Posterior cingulate gyrus (tissue), 11 donors: Measurements from ENCODE around the gene ANKRD10.
"Not testable (repeated sequence)": the region's sequence is repeated elsewhere in the genome, so short reads cannot be mapped to it uniquely, and the experiment has no call there.

Experiments used
- DNase-seq, 10 donors: peaks; one replicate each; pipeline versions ENCODE4 v3.0.0 to v3.0.0-alpha.2; 2020 to 2021; ENCODE audit warnings: mixed read lengths in 3 of 10
- intact Hi-C: fragments of 100-400 bp; cut with DNase I; formaldehyde crosslinking; loops from one replicate; pipeline ENCODE4 v1.15.1; 2023

The ANKRD10 gene

GRCh38 chr13:110915057-110915873, at the start of gene ANKRD10:
TSS of gene ANKRD10 (minus strand) at chr13:110915069. CDS start at chr13:110914934, 135 bp downstream.
- peak; percentile 94 to 100 (median 98) for DNase-seq
- intact Hi-C loops: loop anchor here (1.0 to 10.0 kb wide), 4 partner anchors 135 to 300 kb away; partner anchors contain the start of gene NAXD

GRCh38 chr13:110964229-110965037, 49.6 kb upstream of the ANKRD10 start:
- intact Hi-C loops: no loop called here
- no peak for DNase-seq

DNA sequence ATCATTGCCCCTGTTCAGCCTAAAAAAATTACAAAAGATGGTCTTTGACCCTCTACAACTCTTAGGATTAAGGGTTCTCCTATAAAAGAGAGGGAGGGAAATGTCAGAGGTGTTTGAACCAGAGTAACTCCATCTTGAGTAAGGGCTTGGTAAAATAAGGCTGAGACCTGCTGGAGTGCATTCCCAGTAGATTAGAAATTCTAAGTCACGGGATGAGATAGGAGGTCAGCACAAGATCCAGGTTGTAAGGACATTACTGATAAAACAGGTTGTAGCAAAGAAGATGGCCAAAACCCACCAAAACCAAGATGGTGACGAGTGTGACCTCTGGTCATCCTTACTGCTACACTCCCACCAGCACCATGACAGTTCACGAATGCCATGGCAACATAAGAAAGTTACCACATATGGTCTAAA, 48.7 kb upstream of the ANKRD10 start:
- DNase-seq: no peak
- intact Hi-C loops: no loop called here

GRCh38 chr13:110961959-110962358, 47.1 kb upstream of the ANKRD10 start:
- intact Hi-C loops: no loop called here
- no peak for DNase-seq

- DNase-seq: no peak
- intact Hi-C loops: no loop called here
Measured at GRCh38 chr13:110960204-110960603, 45.3 kb upstream of the ANKRD10 start.

DNA sequence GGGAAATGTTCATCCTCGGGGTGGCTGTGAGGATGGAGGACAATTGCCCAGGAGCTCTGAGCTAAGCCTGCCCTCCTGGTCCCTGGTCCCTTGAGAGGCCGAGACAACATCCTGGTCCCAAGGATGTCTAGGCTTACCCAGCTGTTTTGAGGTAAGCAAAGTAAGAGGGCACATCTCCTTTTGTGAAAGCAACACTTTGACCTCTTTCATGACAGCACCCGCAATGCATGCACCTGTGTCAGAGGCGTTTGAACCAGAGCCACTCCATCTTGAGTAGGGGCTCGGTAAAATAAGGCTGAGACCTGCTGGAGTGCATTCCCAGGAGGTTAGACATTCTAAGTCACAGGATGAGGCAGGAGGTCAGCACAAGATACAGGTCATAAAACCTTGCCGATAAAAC, 43.1 kb upstream of the ANKRD10 start:
- DNase-seq: no peak
- intact Hi-C loops: no loop called here

DNA sequence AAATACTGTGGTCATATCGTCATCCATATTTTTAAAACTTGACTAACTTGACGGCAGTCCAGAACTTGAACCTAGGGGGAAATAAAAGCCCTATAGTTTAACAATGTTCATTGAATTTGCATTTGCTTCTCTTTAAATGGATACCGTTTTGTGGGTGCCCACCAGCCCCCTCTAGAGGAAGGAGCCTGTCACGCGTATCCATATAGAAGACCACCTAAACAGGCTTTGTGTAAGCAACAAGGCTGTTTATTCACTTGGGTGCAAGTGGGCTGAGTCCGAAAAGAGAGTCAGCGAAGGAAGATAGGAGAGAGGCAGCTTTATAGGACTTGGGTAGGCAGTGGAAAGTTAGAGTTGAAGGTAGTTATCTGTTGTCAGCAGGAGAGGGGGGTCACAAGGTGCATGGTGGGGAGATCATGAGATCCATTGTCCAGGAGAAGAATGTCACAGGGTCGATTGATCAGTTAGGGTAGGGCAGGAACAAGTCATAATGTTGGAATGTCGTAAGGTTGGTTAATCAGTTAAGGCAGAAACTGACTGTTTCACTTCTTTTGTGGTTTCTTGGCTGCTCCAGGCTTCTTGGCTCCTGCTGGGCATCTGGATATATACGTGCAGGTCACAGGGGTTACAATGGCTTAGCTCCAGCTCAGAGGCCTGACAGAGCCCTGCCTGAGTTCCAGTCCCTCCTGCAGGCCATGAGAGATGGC, 42.5 kb upstream of the ANKRD10 start:
- intact Hi-C loops: no loop called here
- no peak for DNase-seq

GRCh38 chr13:110956216-110956615, 41.3 kb upstream of the ANKRD10 start:
- DNase-seq, intact Hi-C loops: not testable (repeated sequence)

GRCh38 chr13:110955608-110956007, 40.7 kb upstream of the ANKRD10 start:
- intact Hi-C loops, DNase-seq: not testable (repeated sequence)

DNA sequence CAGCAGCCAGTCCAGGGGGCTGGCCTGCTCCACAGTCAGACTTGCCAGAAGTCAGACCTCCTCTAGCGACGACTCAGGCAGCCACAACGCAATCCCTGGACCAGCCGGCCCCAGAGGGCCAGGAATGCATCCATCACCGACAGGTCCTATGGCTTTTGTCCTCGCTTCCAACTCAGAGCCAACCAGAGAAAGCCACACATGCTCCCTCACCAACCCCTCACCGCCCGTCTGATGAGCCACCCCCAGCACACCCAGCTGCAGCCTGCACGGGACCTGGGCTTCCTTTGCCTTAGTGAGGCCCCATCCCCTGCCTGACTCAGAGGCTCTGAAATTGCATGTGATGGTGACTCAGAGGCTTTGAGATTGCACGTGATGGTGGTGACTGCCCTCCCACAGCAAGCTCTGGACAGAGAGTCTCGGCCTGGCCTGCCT, 40.2 kb upstream of the ANKRD10 start:
- peak in 2 of 10 donors; percentile 16 to 86 for DNase-seq
- intact Hi-C loops: not testable (repeated sequence)

DNA sequence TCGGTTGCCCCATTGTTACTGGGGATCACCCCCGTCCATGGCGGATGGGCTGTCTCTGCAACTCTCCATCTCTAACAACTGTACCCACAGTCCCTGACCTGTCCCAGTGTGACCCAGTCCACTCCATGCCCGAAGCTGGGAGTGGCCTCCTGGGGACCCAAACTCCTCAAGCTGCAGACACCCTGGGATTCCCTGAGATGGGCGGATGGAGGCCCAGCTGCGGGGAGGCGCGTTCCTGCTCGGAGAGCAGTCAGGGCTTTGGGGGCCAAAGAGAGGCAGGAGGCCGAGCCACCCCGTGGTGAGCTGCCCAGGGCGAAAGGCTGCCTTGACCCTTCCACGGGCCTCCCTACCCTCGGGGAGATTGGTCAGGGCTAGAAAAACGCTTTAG, 39.7 kb upstream of the ANKRD10 start:
- DNase-seq, intact Hi-C loops: not testable (repeated sequence)

- no peak for DNase-seq
- intact Hi-C loops: no loop called here
Measured at GRCh38 chr13:110953833-110954532, 39.1 kb upstream of the ANKRD10 start.

- DNase-seq: no peak
- intact Hi-C loops: no loop called here
Measured at GRCh38 chr13:110953416-110953815, 38.5 kb upstream of the ANKRD10 start.

GRCh38 chr13:110952135-110952534, 37.3 kb upstream of the ANKRD10 start:
- intact Hi-C loops, DNase-seq: not testable (repeated sequence)

- no peak for DNase-seq
- intact Hi-C loops: no loop called here
Measured at GRCh38 chr13:110950819-110951570, 36.1 kb upstream of the ANKRD10 start.

- intact Hi-C loops: no loop called here
- DNase-seq: no peak
Measured at GRCh38 chr13:110950356-110950755, 35.5 kb upstream of the ANKRD10 start.

DNA sequence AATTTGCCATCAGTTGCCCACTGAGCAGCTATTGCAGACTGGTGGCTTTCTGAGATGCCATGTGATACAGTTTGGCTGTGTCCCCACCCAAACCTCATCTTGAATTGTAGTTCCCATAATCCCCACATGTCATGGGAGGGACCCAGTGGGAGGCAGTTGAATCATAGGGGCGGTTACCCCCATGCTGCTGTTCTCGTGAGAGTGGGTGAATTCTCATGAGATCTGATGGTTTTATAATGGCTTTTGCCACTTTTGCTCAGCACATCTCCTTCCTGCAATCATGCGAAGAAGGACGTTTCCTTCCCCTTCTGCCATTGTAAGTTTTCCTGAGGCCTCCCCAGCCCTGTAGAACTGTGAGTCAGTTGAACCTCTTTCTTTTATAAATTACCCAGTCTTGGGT, 34.8 kb upstream of the ANKRD10 start:
- DNase-seq: no peak
- intact Hi-C loops: no loop called here

DNA sequence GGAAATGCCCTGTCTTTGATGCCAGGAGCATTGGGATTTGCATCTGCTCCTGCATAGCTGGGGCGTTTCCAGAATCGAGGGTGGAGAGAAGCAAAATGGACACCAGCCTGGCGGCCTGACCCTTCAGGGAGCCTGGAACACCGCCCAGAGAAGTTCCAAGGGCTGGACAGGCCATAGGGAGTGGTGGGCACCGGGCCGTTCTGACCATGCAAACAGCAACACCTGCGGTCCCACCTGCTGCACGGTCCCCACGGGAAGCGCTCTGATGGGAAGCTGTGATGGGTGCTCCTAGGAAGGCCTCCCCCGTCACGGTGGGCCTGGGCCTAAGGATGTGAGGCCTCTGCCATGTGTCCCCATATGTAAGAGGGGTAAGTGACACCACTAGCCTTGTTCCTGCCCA, 34.2 kb upstream of the ANKRD10 start:
- intact Hi-C loops: no loop called here

DNA sequence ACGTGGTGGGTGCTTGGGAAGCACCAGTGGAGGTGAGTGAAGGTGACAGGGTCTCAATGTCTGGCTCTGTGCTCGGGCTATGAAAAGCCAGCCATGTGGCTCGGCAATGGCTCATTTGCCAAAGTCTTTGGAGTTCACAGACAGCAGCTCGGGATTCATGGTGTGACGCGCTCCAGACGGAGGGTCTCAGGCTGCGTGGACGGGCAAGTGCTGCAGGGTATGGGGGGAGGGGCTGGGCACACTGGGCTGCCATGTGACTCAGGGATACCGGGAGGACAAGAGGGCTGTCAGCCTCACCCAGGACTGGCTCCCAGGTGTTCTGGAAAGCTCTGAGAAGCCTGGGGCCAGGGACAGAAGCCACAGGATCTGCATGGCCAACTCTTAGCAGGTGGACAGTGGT, 32.5 kb upstream of the ANKRD10 start:
- intact Hi-C loops, DNase-seq: not testable (repeated sequence)

More for the DNA sequence above, 34.2 kb upstream of the ANKRD10 start:
- DNase-seq: no peak
